Esophagus squamous epithelium (tissue), 5 donors: ENCODE results near the gene TANGO2. TPM values are rescaled to one million over a fixed set of nuclear protein-coding genes. Genes with fewer than 3 reads are reported as not detected.

ENCODE experiments used
- DNase-seq: peaks from one replicate; lab custom pipeline; 2025; lab: John Stamatoyannopoulos, UW
- H3K27ac ChIP-seq, 4 donors: fragments of 200-600 bp; sonication (generic); one replicate each; pipeline ENCODE4 v1.5.1; 2016 to 2019; ENCODE audit warnings: mild to moderate bottlenecking in 1 of 4
- H3K27me3 ChIP-seq, 4 donors: fragments of 200-600 bp; sonication (generic); 1 replicate in 3 of 4; 2 replicates in 1 of 4; pipeline versions ENCODE4 v1.5.1 to v1.6.0; 2017 to 2021; ENCODE audit warnings: antibody characterized with exemption in 1 of 4
- H3K36me3 ChIP-seq, 3 donors: fragments of 200-600 bp; sonication (generic); one replicate each; pipeline ENCODE4 v1.5.1; 2016 to 2019
- H3K4me1 ChIP-seq, 3 donors: fragments of 200-600 bp; sonication (generic); one replicate each; pipeline ENCODE4 v1.5.1; 2017 to 2019
- H3K4me3 ChIP-seq, 4 donors: fragments of 200-600 bp; sonication (generic); 1 replicate in 3 of 4; 2 replicates in 1 of 4; pipeline ENCODE4 v1.5.1; 2016 to 2019; ENCODE audit warnings: mild to moderate bottlenecking in 2 of 4, moderate library complexity in 1 of 4
- H3K9me3 ChIP-seq, 3 donors: fragments of 200-600 bp; sonication (generic); one replicate each; pipeline ENCODE4 v1.5.1; 2016 to 2019
- POLR2A ChIP-seq, 4 donors: fragments of 450-650 bp; IDR thresholded peaks; one replicate each; pipeline ENCODE4 v1.6.1; 2017; ENCODE audit warnings: antibody characterized with exemption in 4 of 4, mild to moderate bottlenecking in 4 of 4, moderate library complexity in 3 of 4
- WGBS, 2 donors: methylation state at CpG; one replicate each; pipeline ENCODE4 v1.1.5; 2018; 5-methylcytosine and 5-hydroxymethylcytosine counted together
- intact Hi-C: fragments of 100-400 bp; cut with DNase I; formaldehyde crosslinking; loops from one replicate; pipeline ENCODE4 v1.15.0; 2022
- total RNA-seq, 4 donors: library from RNA; depleted of rRNA; stranded (reverse); fragments of >200 nt; gene quantifications; one replicate each; pipeline ENCODE4 v1.1.0, GENCODE V29; 2016
- TF ChIP-seq, protein P1 (sequence below), 6 experiments: fragments of 450-650 bp in 4 of 6; fragments of 200-600 bp in 2 of 6; sonication (generic) in 2 of 6; IDR thresholded peaks; one replicate each; pipeline ENCODE4 v1.5.1; 2016 to 2019; ENCODE audit warnings: antibody characterized with exemption in 6 of 6, mild to moderate bottlenecking in 4 of 6, moderate library complexity in 4 of 6
- donor health status: DM: yes; HTN: yes; CAD: no.

TANGO2 gene
- total RNA-seq, 4 donors from 2014 or later: 14.0 to 28.2 (median 17.6) TPM

DNA sequence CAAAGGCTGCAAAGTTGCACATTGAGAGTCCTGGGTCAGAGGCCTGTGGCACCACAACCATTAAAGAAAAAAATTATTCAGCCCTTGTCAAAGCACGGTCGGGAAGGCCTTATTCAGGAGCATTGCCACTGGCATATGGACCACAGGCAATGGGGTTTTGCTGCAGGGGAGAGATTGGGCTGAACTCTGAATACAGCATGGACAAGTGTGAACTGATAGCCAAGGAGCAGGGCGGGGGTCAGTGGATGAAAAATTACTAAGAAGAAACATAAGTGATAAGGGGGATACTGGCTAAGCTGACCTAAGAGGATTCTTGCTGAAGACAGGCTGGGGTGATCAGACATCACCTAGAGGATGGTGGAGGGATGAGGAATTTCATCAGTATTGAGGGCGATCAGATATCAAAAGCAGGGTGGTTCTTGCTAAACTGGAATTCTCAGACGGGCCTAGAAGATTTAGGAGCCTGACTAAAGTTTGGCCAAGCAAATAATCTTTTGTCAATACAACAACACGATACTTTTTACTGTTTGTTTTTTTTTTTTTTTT, 55.8 kb downstream of the TANGO2 start:
- 58 to 64% methylated on average over 6 of the region's 6 CpGs for WGBS, 2 donors
- TF ChIP-seq, protein P1, sequence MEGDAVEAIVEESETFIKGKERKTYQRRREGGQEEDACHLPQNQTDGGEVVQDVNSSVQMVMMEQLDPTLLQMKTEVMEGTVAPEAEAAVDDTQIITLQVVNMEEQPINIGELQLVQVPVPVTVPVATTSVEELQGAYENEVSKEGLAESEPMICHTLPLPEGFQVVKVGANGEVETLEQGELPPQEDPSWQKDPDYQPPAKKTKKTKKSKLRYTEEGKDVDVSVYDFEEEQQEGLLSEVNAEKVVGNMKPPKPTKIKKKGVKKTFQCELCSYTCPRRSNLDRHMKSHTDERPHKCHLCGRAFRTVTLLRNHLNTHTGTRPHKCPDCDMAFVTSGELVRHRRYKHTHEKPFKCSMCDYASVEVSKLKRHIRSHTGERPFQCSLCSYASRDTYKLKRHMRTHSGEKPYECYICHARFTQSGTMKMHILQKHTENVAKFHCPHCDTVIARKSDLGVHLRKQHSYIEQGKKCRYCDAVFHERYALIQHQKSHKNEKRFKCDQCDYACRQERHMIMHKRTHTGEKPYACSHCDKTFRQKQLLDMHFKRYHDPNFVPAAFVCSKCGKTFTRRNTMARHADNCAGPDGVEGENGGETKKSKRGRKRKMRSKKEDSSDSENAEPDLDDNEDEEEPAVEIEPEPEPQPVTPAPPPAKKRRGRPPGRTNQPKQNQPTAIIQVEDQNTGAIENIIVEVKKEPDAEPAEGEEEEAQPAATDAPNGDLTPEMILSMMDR (IDR thresholded peaks at IDR 0.05): no peak
- no peak for TF ChIP-seq POLR2A (IDR thresholded peaks at IDR 0.05)

GRCh38 chr22:20079745-20080444, 59.0 kb downstream of the TANGO2 start, which contains the start of gene DGCR8:
TSS of gene DGCR8 (plus strand) at chr22:20080241. CDS start at chr22:20085964, 5,723 bp downstream.
- peak within 1 kb of the TSS; percentile 88 to 99 (median 96) for H3K27ac ChIP-seq
- DNase-seq: no peak
- H3K4me1 ChIP-seq: peaks cover 28 to 51% (median 40%) of the 10 kb centered on the region in 3 donors
- H3K27me3 ChIP-seq: no peaks in the 10 kb centered on the region
- no peaks in the 10 kb centered on the region for H3K36me3 ChIP-seq
- no peaks in the 10 kb centered on the region for H3K9me3 ChIP-seq
- 0 to 1% methylated on average over 14 to 20 of the region's 100 CpGs for WGBS, 2 donors
- H3K4me3 ChIP-seq: peak within 1 kb of the TSS; percentile 66 to 92 (median 78)
- TF ChIP-seq, protein P1 (IDR thresholded peaks at IDR 0.05): peak in 2 of 6 experiments; percentile 5 to 56
- peak in 2 of 4 donors; percentile 26 to 45 for TF ChIP-seq POLR2A (IDR thresholded peaks at IDR 0.05)
- intact Hi-C loops: no loop called here

More for the DNA sequence above, 55.8 kb downstream of the TANGO2 start:
- Histone ChIP-seq H3K4me3 (no peak overlapping the region), H3K27me3 (no peaks in the 10 kb centered on the region), H3K9me3 (no peaks in the 10 kb centered on the region), H3K4me1 (peaks cover 14 to 19% (median 19%) of the 10 kb centered on the region in 3 donors), H3K27ac (no peak overlapping the region), H3K36me3 (no peaks in the 10 kb centered on the region)
- DNase-seq: no peak
- intact Hi-C loops: no loop called here

- intact Hi-C loops: no loop called here
- no peak for TF ChIP-seq POLR2A (IDR thresholded peaks at IDR 0.05)
- TF ChIP-seq, protein P1 (IDR thresholded peaks at IDR 0.05): no peak
- Histone ChIP-seq H3K9me3 (no peaks in the 10 kb centered on the region), H3K4me1 (peaks cover 28 to 55% (median 42%) of the 10 kb centered on the region in 3 donors), H3K27me3 (no peaks in the 10 kb centered on the region), H3K27ac (peak overlapping the region; percentile 86 to 99 (median 96)), H3K36me3 (peaks cover 0 to 3% (median 0%) of the 10 kb centered on the region in 3 donors), H3K4me3 (peak overlapping the region; percentile 66 to 92 (median 78))
- no peak for DNase-seq
- 0% methylated on average over 4 of the region's 34 CpGs; no CpG with 5 or more reads in 1 of the 2 donors for WGBS, 2 donors
Measured at GRCh38 chr22:20080445-20080775, 59.5 kb downstream of the TANGO2 start.

DNA sequence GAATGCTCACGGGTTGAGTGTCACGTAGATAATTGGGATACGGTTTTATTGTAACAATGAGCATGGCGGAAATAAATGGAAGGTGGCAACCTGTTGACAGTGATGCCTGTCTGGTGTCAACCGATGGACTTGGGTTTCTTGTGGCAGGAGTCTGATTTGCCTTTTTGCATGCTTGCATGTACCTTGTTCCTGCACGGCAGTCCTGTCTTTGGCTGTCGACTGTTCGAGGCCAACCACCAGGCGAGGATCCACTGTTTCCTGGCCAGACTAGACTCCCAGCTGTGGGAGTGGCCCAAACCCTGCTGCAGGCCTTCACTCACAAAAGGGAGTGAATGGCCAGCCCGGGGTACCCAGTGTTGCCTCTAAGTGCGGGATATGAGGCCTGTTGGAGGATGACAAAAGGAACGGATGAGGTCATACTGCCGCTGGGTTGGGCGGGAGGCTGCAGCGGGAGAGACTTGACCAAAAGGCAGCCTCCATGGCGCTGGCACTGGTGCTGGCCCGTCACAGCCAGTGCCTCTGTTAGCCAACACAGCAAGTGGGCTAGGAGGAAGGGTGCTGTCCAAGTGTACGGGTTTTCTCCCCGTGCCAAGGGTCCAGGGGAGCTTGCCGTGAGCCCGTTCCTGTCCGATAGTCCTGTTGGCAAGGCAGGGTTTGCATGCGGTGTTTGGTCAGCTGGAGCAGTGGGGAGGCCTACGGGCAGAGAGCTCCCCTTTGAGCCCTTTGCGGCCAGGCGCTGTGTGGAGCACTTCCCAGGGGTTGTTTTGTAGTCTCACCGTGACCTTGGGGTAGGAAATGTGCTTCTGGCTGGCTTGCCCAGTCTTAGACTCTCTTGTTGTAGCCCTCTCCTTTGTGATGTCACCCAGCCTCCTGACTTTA, 60.1 kb downstream of the TANGO2 start:
- TF ChIP-seq, protein P1 (IDR thresholded peaks at IDR 0.05): no peak
- TF ChIP-seq POLR2A (IDR thresholded peaks at IDR 0.05): no peak
- peak overlapping the region; percentile 86 to 99 (median 96) for H3K27ac ChIP-seq
- no peaks in the 10 kb centered on the region for H3K9me3 ChIP-seq
- intact Hi-C loops: no loop called here
- no peak for DNase-seq
- H3K27me3 ChIP-seq: no peaks in the 10 kb centered on the region
- H3K4me3 ChIP-seq: peak overlapping the region; percentile 66 to 92 (median 78)
- H3K4me1 ChIP-seq: peaks cover 28 to 55% (median 42%) of the 10 kb centered on the region in 3 donors
- 12 to 13% methylated on average over 21 to 23 of the region's 27 CpGs for WGBS, 2 donors
- peaks cover 5 to 9% (median 5%) of the 10 kb centered on the region in 3 donors for H3K36me3 ChIP-seq
